TTC549 (cell line): Measurements from ENCODE around the gene TIPARP.

ENCODE experiments used
- FAIRE-seq: peaks from 2 replicates; lab custom pipeline; 2012; peaks lifted over from hg19 to GRCh38; lab: Jason Lieb, UNC

TIPARP gene, protein sequence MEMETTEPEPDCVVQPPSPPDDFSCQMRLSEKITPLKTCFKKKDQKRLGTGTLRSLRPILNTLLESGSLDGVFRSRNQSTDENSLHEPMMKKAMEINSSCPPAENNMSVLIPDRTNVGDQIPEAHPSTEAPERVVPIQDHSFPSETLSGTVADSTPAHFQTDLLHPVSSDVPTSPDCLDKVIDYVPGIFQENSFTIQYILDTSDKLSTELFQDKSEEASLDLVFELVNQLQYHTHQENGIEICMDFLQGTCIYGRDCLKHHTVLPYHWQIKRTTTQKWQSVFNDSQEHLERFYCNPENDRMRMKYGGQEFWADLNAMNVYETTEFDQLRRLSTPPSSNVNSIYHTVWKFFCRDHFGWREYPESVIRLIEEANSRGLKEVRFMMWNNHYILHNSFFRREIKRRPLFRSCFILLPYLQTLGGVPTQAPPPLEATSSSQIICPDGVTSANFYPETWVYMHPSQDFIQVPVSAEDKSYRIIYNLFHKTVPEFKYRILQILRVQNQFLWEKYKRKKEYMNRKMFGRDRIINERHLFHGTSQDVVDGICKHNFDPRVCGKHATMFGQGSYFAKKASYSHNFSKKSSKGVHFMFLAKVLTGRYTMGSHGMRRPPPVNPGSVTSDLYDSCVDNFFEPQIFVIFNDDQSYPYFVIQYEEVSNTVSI

DNA sequence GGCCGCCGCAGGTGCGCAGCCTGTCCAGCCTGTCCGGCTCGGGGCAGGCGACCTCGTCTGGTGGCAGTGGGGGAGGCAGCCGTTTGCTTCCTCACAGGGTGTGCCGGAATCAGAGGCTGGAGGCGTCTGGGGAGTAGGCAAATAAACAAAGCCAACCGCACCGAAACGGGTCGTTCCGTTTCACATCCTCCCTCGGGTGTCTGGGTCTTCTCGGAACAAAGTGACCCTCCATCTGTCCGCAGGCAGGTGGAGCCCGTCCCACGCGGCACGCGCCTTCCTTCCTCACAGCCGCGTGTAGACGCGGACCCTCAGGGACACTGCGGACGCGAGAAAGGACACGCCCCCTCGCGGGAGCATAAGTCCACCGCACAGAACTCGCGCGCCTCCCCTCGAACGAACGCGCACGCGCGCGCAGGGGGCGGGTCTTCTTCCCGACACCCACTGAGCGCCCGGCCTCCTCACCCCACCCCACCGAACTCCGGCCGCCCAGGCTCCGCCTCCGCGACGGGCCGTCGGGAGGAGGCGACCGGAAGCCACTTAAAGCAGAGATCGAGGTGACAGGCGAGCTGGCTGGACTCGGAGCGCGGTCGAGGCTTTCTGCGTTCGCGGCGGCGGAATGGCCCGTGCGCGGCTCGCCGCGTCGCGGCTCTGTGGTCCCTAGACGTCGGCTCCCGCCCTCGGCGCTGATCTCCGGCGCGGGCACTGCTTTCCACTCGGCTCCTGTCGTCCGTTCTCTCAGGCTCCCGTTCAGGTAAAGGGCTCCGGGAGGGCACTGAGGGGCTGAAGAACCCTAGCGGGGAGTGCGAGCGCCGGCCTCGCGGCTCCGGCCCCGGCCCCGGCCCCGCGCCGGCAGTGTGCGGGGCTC is at the start of gene TIPARP:
TIPARP (plus strand) TSS at position 545 of the 865 bp plus-strand sequence. CDS start 3,108 bp downstream, outside the sequence.
- FAIRE-seq = no peak

DNA sequence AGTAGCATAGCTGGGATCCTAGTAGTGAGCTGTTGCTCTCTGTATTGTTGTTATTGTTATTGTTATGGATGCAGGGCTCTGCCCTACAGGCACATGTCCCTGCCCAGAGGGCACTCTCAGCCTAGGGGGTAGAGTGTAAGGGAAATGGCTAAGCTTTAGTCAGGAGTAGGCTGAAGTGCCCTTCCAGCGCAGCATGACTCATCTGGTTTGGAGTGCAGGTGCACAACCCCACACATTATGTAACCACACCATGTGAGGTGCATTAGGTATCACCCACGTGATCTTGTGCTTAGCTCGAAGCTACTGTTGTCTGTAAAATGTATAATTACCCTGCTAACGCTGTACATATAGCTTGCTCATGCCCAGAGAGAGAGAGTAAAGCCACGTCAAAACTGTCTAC is 48.3 kb upstream of the TIPARP start:
- no peak for FAIRE-seq

DNA sequence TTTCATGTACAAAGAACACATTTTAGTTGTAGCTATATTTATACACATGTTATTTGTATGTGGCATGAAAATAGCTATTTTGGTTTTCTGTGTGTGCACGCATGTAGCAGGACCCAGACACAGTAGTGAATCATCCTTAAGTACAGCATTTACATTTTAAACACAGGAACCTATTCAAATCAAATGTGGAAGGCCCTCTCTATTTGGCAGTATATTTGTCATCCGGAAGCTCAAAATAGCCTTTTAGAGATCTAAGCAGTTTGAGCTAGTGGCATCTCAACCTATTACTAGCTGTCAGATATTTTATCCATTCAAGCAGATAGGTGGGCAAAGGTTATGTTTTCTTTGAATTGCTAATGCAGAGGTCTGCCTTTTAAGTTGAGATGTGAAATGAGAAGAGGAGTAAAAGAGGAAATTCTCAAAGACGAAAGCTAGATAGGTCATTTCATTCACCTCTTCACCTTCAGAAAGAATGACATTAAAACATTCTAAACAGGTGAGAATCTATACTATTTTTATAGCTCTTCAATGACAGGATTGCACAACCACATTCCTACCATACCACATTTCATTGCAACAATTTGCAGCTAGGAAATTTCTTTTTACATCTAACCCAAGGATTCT is 46.3 kb upstream of the TIPARP start:
- no peak for FAIRE-seq

DNA sequence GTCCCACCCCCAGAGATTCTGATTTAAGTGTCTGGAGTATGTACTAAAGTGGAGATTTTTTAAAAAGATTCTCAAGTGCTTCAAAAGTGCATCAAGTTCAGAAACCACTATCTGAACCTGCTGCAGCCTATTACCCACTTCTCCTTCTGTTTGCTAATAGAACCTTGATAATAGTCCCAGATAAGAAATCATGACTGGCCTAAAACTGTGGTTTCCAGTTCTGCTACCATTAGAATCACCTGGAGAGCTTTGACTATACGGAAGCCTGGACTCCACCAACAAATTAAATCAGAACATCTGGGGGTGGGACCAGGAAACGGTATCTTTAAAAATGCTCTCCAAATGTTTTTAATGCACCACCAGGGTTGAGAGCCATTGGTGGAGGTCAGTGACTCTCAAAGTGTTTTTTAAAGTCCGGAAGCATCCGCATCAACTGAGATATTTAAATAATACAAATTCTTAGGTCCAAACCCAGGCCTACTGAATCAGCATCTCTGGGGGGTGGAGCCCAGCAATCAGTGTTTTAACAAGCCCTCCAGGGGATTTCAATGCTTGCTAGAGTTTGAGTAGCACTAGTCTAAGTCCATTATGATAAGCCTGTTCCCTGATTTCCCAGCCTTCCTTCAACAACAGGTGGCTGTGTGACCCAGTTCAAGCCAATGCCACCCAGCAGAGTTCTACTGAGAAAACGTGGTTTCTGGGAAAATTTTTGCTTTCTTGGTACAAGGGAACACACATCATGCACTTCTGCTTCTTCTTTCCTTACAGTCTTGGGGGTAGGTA is 45.4 kb upstream of the TIPARP start:
- FAIRE-seq = no peak

DNA sequence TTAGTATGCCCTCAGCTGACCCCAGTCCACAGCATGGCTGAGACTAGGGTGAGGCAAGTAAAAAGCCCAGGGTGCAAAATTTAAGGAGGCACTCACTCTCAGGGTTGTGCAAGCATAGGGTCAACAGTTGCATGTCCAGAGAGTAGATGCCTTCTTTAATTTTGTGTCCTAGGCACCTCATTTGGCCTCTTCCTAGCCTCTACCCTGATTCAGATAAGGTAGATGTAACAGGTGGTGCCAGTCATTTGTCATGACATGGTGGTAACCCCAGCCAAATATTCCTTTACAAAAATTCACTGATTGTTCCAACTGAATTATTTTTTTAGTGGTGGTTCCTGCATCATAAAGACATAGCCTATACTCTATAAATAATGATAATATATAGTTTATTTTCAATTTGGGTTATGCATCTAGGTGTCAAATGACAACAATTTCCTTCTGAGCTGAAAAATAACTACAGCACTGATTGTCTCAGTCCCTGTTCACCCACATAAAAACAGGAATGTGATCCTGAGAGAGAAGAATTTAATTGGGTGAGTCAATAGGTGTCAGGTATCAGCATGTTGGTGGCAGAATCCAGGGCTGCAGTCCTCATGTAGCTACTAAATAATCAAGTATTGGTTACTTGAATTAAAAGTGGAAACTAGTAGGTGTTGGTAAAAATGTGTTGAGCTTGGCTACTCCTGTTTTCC is 44.2 kb upstream of the TIPARP start:
- no peak for FAIRE-seq

DNA sequence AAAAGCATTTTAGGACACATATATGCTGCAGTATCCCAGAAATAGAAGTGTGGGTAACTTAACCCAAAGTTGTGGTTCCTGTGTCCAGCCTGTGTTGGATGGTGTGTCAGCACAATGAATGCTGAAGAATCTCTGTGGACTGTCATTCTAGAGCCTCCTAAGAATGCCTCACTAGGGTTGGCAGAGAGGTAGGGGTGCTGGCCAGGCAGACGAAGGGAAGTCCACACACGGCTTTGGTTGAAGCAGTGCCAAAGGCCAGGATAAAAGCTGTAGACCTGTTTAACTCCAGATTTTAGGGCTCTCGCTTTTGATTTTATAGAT is 43.7 kb upstream of the TIPARP start:
- no peak for FAIRE-seq

DNA sequence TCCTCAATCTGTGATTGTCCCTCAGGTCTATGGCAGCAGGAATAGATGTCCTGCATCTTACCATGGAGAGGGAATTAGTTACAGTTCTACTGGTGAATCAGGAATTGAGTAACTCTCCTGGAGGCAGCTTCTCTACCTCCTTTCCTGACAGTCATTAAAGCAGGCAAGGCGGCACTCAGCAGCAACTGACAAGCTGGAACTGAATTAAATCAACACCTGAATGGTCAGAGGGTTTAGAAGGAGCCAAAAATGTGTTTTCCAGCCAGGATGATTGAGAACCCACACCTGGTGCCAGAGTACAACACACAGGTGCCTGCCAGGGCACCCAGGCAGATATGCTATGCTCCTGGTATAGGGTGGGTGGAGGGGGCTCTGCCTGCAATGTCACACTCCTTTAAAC is 43.1 kb upstream of the TIPARP start:
- no peak for FAIRE-seq

DNA sequence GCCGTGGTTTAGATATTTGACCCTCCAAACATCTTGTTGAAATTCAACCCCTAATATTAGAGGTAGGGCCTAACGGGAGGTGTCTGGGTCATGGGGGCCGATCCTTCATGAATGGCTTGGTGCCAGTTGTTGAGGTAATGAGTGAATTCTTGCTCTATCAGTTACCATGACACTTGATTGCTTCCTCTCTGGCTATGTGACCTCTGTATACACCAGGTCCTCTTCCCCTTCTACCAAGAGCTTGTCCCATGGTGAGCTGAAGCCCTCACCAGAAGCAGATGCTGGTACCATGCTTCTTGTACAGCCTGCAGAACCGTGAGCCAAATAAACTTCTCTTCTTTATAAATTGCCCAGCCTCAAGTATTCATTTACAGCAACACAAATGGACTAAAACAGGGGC is 41.8 kb upstream of the TIPARP start:
- FAIRE-seq = no peak

DNA sequence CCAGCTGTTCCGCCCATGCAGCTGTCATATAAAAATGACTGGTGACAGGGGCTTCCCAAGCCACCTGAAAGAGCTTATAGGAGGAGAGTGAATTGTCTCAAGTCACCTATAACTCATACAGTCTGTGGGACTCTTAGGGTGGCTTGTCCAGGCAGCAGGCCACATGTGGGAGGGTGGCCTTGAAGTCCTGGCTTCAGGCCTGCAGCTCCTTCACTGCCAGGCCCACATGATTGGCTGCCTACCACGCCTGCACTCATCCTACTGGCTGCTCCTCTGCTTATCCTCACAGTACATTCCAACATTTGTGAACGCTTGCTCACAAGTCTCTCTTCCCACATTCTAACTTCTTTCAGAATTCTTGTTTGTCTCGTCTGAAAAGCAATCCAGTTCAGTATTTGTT is 41.1 kb upstream of the TIPARP start:
- FAIRE-seq = no peak

DNA sequence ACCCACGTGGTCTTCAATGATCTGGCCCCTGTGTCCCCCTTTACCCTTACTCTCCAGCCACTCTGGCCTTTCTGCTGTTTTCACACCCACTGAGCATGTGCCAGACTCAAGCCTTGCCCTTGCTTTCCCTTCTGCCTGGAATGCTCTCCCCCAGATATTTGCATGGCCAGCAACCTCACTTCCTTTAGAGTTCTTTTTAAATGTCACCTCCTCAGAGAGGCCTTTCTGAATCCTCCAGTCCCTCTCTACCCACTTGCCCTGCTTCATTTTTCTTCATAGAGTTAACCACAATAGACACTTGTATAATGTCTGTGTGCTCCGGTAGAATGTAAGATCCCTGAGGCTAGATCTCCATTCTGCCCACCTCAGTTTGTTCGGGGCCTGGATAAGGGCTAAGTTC is 39.4 kb upstream of the TIPARP start:
- FAIRE-seq = no peak

DNA sequence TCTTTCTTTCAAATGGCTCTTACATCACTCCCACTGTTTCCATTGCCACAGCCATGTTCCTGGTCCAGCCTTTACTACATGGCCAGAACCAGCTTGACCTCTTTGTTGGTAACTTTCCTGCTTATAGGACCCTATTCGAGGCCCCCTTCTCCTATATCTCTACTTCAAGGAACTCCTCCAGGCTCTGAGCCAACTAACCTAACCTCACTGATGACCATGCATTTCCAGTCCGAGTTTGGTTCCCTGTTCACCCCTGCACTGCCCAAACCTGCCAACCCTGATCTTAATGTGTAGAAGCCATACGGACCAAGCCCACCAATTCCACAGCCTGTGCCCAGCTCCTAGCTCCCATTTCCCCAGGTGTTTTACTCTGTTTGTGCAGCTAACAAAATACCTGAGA is 38.4 kb upstream of the TIPARP start:
- FAIRE-seq = no peak

DNA sequence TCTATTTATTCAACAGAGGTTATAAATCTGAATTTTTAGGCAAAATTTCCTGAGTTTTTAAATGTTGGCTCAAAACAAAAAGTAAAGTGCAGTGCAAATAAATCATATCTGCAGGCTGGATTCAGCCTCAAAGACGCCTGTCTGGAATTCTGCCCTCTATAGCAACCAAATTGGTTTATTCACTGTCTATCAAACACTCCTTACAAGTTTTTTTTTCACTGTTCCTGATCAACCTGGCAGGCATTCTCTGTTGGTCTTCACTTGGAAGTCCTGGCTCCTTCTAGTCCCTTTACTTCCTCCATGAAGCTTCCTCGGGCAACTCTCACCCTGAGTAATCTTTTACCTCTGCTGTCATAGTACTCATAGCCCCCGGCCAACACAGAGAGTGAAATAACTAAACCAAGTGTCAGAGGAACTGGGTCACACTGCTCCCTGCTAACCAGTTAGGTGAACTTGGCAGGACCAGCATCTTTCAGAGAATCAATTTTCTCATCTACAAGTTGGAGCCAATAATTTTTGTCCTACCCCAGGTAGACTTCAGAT is 36.8 kb upstream of the TIPARP start:
- no peak for FAIRE-seq

DNA sequence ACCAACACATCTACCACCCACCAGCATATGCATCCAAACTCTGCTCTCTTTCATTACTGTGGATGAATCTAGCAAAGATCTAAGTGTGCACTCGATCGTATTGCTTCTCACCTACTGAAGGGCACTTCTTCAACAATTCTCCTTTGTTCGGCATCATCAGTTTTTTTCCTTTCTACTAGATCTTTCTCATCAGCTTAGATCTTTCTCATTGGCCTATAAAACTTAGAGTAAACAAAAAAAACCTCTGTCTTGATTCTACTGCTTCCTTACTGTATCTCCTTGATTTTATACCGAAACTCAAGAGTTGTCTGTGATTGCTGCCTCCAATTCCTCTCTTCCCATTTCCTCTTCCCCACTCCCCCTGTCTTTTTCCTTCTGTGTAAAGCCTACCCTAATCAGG is 36.1 kb upstream of the TIPARP start:
- FAIRE-seq = no peak

DNA sequence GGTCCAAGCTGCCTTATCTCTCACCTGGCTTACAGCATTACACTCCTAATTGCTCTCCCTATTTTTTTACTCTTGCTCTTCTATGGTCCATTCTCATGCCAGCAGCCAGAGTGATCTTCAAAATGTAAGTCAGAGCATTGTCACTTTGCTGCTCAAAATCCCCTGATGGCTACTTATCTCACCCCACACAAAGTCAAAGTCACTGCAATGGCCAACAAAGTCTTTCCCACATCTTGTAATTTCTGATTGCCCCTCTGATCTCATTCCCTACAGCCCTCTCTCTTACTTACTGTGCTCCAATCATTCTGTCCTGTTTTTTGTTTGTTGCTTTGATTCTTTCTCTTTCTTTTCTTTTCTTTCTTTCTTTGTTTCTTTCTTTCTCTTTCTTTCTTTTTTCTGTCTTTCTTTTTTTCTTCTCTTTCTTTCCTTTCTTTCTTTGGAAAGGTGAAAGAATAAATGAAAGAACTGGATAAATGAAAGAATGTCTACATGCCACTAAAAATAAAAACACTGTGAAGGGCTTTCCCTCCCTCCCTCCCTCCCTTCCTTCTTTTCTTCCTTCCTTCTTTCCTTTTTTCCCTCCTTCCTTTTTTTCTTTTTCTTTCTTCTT is 34.9 kb upstream of the TIPARP start:
- FAIRE-seq = no peak

DNA sequence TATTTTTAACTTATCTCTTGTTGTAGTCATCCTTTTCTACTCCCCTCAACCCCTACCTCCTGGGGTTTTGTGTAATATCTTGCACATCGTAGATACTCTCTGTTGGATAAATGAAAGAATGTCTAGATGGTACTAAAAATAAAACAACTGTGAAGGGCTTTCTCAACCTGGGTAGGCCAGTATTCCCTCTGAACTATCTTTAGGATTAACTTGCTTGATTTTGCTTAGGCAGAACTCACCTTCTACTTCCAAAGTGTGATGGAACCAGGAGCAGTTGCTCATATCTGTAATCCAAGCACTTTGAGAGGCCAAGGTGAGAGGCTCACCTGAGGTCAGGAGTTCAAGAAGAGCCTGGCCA is 32.8 kb upstream of the TIPARP start:
- FAIRE-seq = no peak

DNA sequence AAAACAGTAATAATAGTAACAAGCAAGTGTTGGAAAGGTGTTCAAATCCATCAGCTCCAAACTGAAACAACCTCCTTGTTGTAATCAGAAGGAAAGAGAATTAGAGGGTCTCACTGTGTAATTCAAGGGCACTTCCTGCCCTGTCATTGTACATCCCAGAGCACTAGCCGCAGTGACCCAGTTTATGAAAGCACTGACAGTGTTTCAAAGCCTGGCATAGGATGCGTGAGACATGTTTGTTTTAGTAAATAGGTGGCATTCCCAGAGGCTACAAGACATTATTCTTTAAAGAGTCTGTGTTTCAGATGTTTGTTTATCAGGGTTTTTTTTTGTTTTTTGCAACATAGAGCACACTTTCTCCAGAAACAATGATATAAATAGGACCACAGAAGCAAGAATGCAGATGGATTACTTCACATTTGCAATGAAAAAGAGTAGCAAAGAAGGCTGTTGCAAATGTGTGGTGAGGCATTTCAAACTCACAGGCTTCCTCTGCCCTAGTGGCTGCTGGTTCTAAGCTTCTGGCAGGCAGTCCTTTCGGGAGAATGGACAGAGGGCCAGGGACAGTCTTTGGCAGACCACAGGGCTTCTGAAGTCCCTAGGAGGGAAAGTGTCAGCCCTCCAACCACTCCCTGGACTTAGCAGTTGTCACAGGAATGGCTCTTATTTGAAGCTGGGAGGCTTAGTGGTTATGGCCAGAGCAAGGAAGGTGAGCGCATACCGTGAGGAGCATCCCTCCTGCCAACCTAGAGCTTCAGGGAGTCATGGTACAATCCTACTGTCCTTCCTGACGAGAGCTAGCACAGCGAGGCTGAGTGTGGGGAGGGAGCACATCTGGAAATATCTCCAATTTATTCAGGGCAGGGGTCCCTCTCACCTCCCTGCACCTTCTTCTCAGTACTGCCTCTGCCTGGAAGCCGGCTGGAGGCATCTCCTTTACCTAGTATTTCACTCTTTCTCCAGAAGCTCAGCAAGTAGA is 31.4 kb upstream of the TIPARP start:
- no peak for FAIRE-seq

DNA sequence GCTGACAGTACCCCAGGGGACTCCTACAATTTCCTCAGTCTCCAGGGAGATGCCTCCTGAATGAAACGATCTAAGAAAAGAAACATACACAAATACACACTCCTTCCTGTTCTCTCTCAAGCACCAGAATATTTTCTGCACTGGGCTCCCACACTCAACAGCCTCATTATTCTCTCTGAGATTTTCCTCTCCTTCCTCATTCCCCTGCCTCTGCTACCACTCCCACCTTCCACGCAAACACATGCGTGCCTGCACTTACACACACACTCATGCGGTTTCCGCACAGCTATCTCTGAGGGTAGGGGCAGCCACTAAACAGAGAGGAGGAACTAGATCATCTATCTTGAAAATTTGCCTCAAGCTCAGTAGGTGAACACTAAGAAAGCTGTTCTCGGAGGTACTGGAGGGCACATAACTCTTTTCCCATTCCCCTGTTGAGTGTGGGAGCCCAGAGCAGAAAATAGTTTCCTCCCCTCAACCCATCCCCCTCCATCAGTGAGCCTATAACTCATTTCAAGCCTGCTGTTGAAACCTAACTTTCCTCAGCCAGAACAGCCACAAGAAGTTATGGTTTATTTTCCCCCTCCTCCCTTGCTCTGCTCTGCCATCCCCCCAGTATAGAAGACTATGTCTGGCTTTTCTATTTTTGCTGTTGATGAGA is 30.5 kb upstream of the TIPARP start:
- FAIRE-seq = no peak

DNA sequence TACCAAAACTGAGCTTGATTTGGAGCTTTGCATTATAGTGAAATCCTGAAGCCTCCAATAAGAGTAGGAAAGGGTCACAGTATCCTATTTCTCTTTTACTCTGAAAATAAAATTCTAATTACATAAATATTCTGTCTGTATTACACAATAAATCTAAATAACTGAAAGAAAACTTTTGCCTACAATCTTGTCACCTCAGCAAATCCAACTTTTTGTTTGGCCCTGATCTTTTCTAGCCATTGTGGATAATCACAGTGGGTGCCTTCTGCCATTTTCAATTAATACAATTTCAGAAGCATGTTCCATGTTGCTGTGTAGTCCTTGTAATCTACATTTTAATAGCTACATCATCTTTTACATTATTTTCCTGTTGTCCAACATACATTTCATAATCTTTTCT is 29.4 kb upstream of the TIPARP start:
- FAIRE-seq = no peak

DNA sequence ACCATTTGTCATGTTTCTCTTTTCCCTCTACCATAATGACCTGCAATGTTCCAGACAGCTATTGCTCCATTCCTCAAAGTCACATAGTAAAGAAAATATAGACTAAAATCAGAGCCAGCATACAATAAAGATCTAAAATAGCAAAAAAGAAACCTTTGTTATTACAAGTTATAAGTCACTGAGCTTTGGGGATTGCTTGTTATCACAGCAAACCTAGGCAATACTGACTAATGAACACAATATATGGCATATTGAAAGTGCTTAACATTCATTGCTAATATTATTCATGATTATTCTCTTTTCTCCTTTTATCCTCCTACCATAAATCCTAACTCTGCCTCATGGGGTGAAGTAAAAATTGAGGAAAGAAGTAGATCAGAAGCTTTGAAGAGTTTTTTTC is 27.4 kb upstream of the TIPARP start:
- FAIRE-seq = no peak
